GM12874 (cell line): ENCODE measurements around the gene NMNAT3.

Experiments used
- CTCF ChIP-seq: IDR thresholded peaks from 2 replicates; pipeline ENCODE4 v1.5.1; 2011; ENCODE audit warnings: low read depth, mild to moderate bottlenecking, control low read depth, low read length, moderate library complexity; ENCODE audit not compliant: insufficient read depth

Gene NMNAT3

GRCh38 chr3:139653582-139653981 lies 24.2 kb downstream of the NMNAT3 start:
- TF ChIP-seq CTCF, result no peak

GRCh38 chr3:139652561-139652960 lies 25.2 kb downstream of the NMNAT3 start:
- no peak for TF ChIP-seq CTCF

GRCh38 chr3:139647866-139648435 lies 29.8 kb downstream of the NMNAT3 start:
- no peak for TF ChIP-seq CTCF

- no peak for TF ChIP-seq CTCF
These were observed 31.3 kb downstream of the NMNAT3 start for GRCh38 chr3:139646512-139646911.

GRCh38 chr3:139642996-139643395 lies 34.8 kb downstream of the NMNAT3 start:
- no peak for TF ChIP-seq CTCF

GRCh38 chr3:139640456-139640855 lies 37.3 kb downstream of the NMNAT3 start:
- no peak for TF ChIP-seq CTCF

GRCh38 chr3:139639662-139640061 lies 38.1 kb downstream of the NMNAT3 start:
- TF ChIP-seq CTCF, result no peak

- no peak for TF ChIP-seq CTCF
These were observed 39.3 kb downstream of the NMNAT3 start for GRCh38 chr3:139638518-139638917.
